A549 (cell line): ENCODE results near the gene MARCHF11. TPM values are rescaled to one million over a fixed set of nuclear protein-coding genes. Genes with fewer than 3 reads are reported as not detected.

Source experiments
- ATAC-seq, 2 experiments: fragments of 200-7000 bp in 1 of 2; fragments of >200 bp in 1 of 2; cut with Nextera tagmentation in 1 of 2; cut with Tn5 transposase in 1 of 2; 3 replicates each; pipeline versions ENCODE4 v1.8.0 to v1.9.1; 2018 to 2020; ENCODE audit warnings: mild to moderate bottlenecking in 1 of 2, moderate library complexity in 1 of 2
- CTCF ChIA-PET: fragments of 300-600 bp; sonication (Branson Sonifier 250); formaldehyde crosslinking; extraction: SDS; loops from one replicate; lab custom pipeline; 2021; ENCODE audit warnings: antibody characterized with exemption, inconsistent platforms; lab: Yijun Ruan, JAX
- POLR2A ChIA-PET: fragments of 350-600 bp; formaldehyde crosslinking; extraction: SDS; loops from one replicate; lab custom pipeline; 2021; ENCODE audit warnings: antibody characterized with exemption, inconsistent platforms; lab: Yijun Ruan, JAX
- DNase-seq, 2 experiments: peaks; one replicate each; pipeline versions ENCODE4 v3.0.0 to v3.0.0-alpha.2; 2011 to 2016; ENCODE audit warnings: low read depth in 1 of 2, low spot score in 1 of 2
- FAIRE-seq: peaks from 2 replicates; lab custom pipeline; 2011; peaks lifted over from hg19 to GRCh38; lab: Jason Lieb, UNC
- H3K27ac ChIP-seq, 2 experiments: fragments of >200 bp; sonication (Bioruptor Twin); formaldehyde crosslinking; 3 replicates each; pipeline ENCODE4 v1.5.1; 2016 to 2017
- H3K4me1 ChIP-seq: fragments of >200 bp; sonication (Bioruptor Twin); formaldehyde crosslinking; 3 replicates; pipeline ENCODE4 v1.6.1; 2016
- H3K4me2 ChIP-seq: fragments of >200 bp; sonication (Bioruptor Twin); formaldehyde crosslinking; 3 replicates; pipeline ENCODE4 v1.6.1; 2016
- H3K4me3 ChIP-seq: fragments of >200 bp; sonication (Bioruptor Twin); formaldehyde crosslinking; 3 replicates; pipeline ENCODE4 v1.5.1; 2016
- H3K9me3 ChIP-seq: fragments of >200 bp; sonication (Bioruptor Twin); formaldehyde crosslinking; 3 replicates; pipeline ENCODE4 v1.6.1; 2016
- BHLHE40 ChIP-seq: IDR thresholded peaks from 2 replicates; pipeline ENCODE4 v1.6.1; 2012; ENCODE audit warnings: low read depth, low read length, inconsistent platforms
- ESRRA ChIP-seq: fragments of 150-350 bp; IDR thresholded peaks from 2 replicates; pipeline ENCODE4 v1.6.1; 2014; ENCODE audit warnings: mild to moderate bottlenecking, low read length, borderline replicate concordance
- FOXS1 ChIP-seq: fragments of 250-450 bp; sonication (Bioruptor Pico); IDR thresholded peaks from 2 replicates; pipeline ENCODE4 v1.5.0; 2020; ENCODE audit warnings: mild to moderate bottlenecking, moderate library complexity
- HDAC2 ChIP-seq: fragments of 200-600 bp; sonication (generic); IDR thresholded peaks from 2 replicates; pipeline ENCODE4 v1.6.1; 2016
- HEYL ChIP-seq: fragments of 250-450 bp; sonication (Bioruptor Pico); IDR thresholded peaks from 2 replicates; pipeline ENCODE4 v1.8.0; 2021; ENCODE audit warnings: mild to moderate bottlenecking, moderate library complexity
- HOXB5 ChIP-seq: fragments of 250-450 bp; sonication (Bioruptor Pico); IDR thresholded peaks from 2 replicates; pipeline ENCODE4 v1.5.0; 2020; ENCODE audit warnings: mild to moderate bottlenecking, moderate library complexity
- JUN ChIP-seq, 2 experiments: fragments of >200 bp; sonication (Bioruptor Twin); formaldehyde crosslinking; IDR thresholded peaks; 2 replicates in 1 of 2; 3 replicates in 1 of 2; pipeline ENCODE4 v1.6.1; 2016 to 2017
- KDM5A ChIP-seq: fragments of 200-600 bp; sonication (generic); IDR thresholded peaks from 2 replicates; pipeline ENCODE4 v1.6.1; 2016; ENCODE audit warnings: antibody characterized with exemption, mild to moderate bottlenecking
- MAZ ChIP-seq: fragments of 150-350 bp; IDR thresholded peaks from 2 replicates; pipeline ENCODE4 v1.6.1; 2014; ENCODE audit warnings: antibody characterized with exemption, low read depth, low read length, borderline replicate concordance
- MYC ChIP-seq: IDR thresholded peaks from 2 replicates; pipeline ENCODE4 v1.6.1; 2012; ENCODE audit warnings: mild to moderate bottlenecking, inconsistent platforms, low read length, improper control_type of control experiment, borderline replicate concordance
- NFE2L2 ChIP-seq: fragments of 150-350 bp; conservative IDR thresholded peaks from 2 replicates; pipeline ENCODE4 v1.6.1; 2014; ENCODE audit warnings: low read length
- NPAS2 ChIP-seq: fragments of 250-450 bp; sonication (Bioruptor Pico); IDR thresholded peaks from 2 replicates; pipeline ENCODE4 v1.8.0; 2022; ENCODE audit warnings: mild to moderate bottlenecking, moderate library complexity, borderline replicate concordance
- NR3C1 ChIP-seq: fragments of >200 bp; sonication (Bioruptor Twin); formaldehyde crosslinking; IDR thresholded peaks from 3 replicates; pipeline ENCODE4 v1.6.1; 2017
- POLR2AphosphoS2 ChIP-seq: conservative IDR thresholded peaks from 2 replicates; pipeline ENCODE4 v1.6.1; 2012; ENCODE audit warnings: low read length, improper control_type of control experiment, inconsistent platforms
- RAD21 ChIP-seq, 2 experiments: fragments of >200 bp in 1 of 2; sonication (Bioruptor Twin) in 1 of 2; formaldehyde crosslinking in 1 of 2; IDR thresholded peaks in 1 of 2; conservative IDR thresholded peaks in 1 of 2; 2 replicates in 1 of 2; 3 replicates in 1 of 2; pipeline ENCODE4 v1.6.1; 2012 to 2018; ENCODE audit warnings: inconsistent platforms in 1 of 2
- RCOR1 ChIP-seq: fragments of 150-350 bp; IDR thresholded peaks from 2 replicates; pipeline ENCODE4 v1.6.1; 2014; ENCODE audit warnings: antibody characterized with exemption, low read length, low read depth
- RNF2 ChIP-seq: fragments of 200-600 bp; sonication (generic); IDR thresholded peaks from 2 replicates; pipeline ENCODE4 v1.6.1; 2016; ENCODE audit warnings: low read depth, mild to moderate bottlenecking, antibody characterized with exemption, moderate library complexity, borderline replicate concordance
- SMC3 ChIP-seq: fragments of >200 bp; sonication (Bioruptor Twin); formaldehyde crosslinking; IDR thresholded peaks from 3 replicates; pipeline ENCODE4 v1.6.1; 2018; ENCODE audit warnings: inconsistent platforms
- TFCP2L1 ChIP-seq: fragments of 250-450 bp; sonication (Bioruptor Pico); IDR thresholded peaks from 2 replicates; pipeline ENCODE4 v1.5.0; 2021; ENCODE audit warnings: mild to moderate bottlenecking
- ZFP36 ChIP-seq: fragments of 450-650 bp; IDR thresholded peaks from 2 replicates; pipeline ENCODE4 v1.6.1; 2014; ENCODE audit warnings: borderline replicate concordance; ENCODE audit not compliant: partially characterized antibody
- ZNF302 ChIP-seq: fragments of 250-450 bp; sonication (Bioruptor Pico); IDR thresholded peaks from 2 replicates; pipeline ENCODE4 v1.9.0; 2021; ENCODE audit warnings: inconsistent platforms, mild to moderate bottlenecking, moderate library complexity
- WGBS: methylation state at CpG from one replicate; pipeline ENCODE4 v1.1.6; 2017; ENCODE audit errors: missing lambda C conversion rate; 5-methylcytosine and 5-hydroxymethylcytosine counted together
- polyA plus RNA-seq, 4 experiments: library from polyadenylated mRNA; depleted of rRNA in 3 of 4; stranded (reverse); fragments of >200 nt; fragmentation: RNase III in 1 of 4; extraction: RNeasy Plus Mini Kit Qiagen cat#74134 plus additional on column Dnase treatment in 1 of 4; gene quantifications; 2 replicates in 3 of 4; 3 replicates in 1 of 4; pipeline ENCODE4 v1.2.3, GENCODE V29; 2011 to 2017
- TF ChIP-seq, protein P1 (sequence below): fragments of 200-600 bp; sonication (generic); IDR thresholded peaks from 2 replicates; pipeline ENCODE4 v1.6.1; 2016; ENCODE audit warnings: antibody characterized with exemption, mild to moderate bottlenecking, moderate library complexity
- TF ChIP-seq, protein P2 (sequence below): fragments of 450-650 bp; IDR thresholded peaks from 2 replicates; pipeline ENCODE4 v1.6.1; 2014; ENCODE audit warnings: antibody characterized with exemption
- TF ChIP-seq, protein P3 (sequence below): fragments of 250-450 bp; sonication (Bioruptor Pico); IDR thresholded peaks from 2 replicates; pipeline ENCODE4 v1.5.0; 2021; ENCODE audit warnings: mild to moderate bottlenecking, moderate library complexity, borderline replicate concordance
- TF ChIP-seq, protein P4 (sequence below): fragments of >200 bp; sonication (Bioruptor Twin); formaldehyde crosslinking; IDR thresholded peaks from 3 replicates; pipeline ENCODE4 v1.6.1; 2016

Gene MARCHF11
- polyA plus RNA-seq, 2 of the 4 experiments (the other 2 are of a cell fraction): not detected

DNA sequence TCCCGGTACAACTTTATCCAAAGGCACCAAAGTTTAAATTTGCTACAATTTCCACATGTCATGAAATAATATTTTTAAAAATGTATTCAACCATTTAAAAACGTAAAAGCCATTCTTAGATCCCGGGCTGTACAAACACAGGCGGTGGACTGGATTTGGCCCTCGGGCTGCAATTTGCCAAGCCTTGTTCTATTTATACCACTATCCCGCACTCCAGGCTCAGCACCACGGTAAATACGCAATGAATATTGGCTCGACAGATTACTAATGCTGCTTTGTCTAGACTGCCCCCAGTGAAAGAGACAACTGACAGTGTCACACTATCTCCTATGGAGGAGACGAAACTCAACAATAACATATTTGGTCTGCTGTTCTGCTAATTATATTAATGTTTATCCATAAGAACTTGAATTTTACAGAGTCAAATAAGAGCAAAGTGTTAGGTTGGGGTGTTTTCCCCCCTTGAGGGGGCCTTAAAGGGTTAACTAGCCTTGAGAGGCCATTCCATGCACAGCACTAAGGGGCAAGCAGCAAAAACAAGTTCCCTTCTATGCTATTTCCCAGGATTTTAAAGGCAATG lies 98.1 kb downstream of the MARCHF11 start (continued):
- TF ChIP-seq, protein P1, sequence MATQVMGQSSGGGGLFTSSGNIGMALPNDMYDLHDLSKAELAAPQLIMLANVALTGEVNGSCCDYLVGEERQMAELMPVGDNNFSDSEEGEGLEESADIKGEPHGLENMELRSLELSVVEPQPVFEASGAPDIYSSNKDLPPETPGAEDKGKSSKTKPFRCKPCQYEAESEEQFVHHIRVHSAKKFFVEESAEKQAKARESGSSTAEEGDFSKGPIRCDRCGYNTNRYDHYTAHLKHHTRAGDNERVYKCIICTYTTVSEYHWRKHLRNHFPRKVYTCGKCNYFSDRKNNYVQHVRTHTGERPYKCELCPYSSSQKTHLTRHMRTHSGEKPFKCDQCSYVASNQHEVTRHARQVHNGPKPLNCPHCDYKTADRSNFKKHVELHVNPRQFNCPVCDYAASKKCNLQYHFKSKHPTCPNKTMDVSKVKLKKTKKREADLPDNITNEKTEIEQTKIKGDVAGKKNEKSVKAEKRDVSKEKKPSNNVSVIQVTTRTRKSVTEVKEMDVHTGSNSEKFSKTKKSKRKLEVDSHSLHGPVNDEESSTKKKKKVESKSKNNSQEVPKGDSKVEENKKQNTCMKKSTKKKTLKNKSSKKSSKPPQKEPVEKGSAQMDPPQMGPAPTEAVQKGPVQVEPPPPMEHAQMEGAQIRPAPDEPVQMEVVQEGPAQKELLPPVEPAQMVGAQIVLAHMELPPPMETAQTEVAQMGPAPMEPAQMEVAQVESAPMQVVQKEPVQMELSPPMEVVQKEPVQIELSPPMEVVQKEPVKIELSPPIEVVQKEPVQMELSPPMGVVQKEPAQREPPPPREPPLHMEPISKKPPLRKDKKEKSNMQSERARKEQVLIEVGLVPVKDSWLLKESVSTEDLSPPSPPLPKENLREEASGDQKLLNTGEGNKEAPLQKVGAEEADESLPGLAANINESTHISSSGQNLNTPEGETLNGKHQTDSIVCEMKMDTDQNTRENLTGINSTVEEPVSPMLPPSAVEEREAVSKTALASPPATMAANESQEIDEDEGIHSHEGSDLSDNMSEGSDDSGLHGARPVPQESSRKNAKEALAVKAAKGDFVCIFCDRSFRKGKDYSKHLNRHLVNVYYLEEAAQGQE: no peak
- no peak for TF ChIP-seq NFE2L2
- TF ChIP-seq, protein P2, sequence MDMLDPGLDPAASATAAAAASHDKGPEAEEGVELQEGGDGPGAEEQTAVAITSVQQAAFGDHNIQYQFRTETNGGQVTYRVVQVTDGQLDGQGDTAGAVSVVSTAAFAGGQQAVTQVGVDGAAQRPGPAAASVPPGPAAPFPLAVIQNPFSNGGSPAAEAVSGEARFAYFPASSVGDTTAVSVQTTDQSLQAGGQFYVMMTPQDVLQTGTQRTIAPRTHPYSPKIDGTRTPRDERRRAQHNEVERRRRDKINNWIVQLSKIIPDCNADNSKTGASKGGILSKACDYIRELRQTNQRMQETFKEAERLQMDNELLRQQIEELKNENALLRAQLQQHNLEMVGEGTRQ: no peak

DNA sequence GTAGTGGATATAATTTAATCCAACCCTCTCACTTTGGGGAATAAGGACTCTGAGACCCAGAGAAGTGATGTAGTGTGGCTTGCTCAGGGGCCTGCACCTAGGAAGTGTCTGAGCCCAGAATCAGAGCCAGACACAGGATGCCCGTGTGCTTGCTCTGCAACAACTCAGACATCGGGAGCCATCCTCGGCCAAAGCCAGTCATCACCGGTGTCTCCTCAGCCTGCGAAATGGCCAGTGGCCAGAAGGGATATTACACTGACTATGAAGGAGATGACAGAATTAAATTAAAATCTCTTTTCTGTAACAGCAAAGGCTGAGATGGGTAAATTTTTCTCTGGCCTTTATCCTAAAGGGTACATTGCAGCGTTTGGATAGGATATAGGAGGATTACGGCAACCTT lies 102.9 kb downstream of the MARCHF11 start:
- Histone ChIP-seq H3K9me3 (no peaks in the 10 kb centered on the region), H3K4me1 (no peaks in the 10 kb centered on the region), H3K27ac (no peak overlapping the region), H3K4me3 (no peak overlapping the region), H3K4me2 (no peak overlapping the region)
- DNase-seq (no peak), FAIRE-seq (no peak), ATAC-seq (no peak)
- CTCF ChIA-PET: no interaction called here
- 53% methylated on average over 7 of the region's 7 CpGs for WGBS
- TF ChIP-seq ZNF302 (CRISPR knock-in tag) (no peak), ESRRA (no peak), RNF2 (no peak), HOXB5 (no peak), HEYL (CRISPR knock-in tag) (no peak), RAD21 (conservative IDR thresholded peaks at IDR 0.05 in 1 of 2, IDR thresholded peaks at IDR 0.05 in 1 of 2) (no peak), BHLHE40 (no peak), ZFP36 (no peak), MYC (no peak), MAZ (no peak)
- TF ChIP-seq, protein P3, sequence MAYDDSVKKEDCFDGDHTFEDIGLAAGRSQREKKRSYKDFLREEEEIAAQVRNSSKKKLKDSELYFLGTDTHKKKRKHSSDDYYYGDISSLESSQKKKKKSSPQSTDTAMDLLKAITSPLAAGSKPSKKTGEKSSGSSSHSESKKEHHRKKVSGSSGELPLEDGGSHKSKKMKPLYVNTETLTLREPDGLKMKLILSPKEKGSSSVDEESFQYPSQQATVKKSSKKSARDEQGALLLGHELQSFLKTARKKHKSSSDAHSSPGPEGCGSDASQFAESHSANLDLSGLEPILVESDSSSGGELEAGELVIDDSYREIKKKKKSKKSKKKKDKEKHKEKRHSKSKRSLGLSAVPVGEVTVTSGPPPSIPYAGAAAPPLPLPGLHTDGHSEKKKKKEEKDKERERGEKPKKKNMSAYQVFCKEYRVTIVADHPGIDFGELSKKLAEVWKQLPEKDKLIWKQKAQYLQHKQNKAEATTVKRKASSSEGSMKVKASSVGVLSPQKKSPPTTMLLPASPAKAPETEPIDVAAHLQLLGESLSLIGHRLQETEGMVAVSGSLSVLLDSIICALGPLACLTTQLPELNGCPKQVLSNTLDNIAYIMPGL (CRISPR knock-in tag): no peak
- POLR2A ChIA-PET: no interaction called here

DNA sequence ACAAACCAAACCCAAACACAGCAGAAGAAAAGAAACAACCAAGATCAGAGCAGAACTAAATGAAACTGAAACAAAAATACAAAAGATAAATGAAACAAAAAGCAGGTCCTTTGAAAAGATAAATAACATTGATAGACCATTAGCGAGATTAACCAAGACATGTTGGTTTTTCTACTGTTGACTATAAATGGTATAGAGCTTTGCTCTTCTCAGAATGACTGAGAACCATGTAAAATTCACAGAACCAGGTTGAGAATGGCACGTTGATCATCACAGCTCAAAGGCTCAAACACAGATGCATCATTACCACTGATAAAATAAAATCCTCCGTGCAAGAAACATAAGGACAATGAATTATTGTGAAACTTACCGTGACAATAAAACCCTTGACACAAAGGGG lies 105.2 kb downstream of the MARCHF11 start:
- ATAC-seq: no peak
- H3K4me3 ChIP-seq: no peak overlapping the region
- no peak for DNase-seq
- POLR2A ChIA-PET: no interaction called here
- no peak for FAIRE-seq
- H3K4me2 ChIP-seq: no peak overlapping the region
- 7% methylated on average over 4 of the region's 4 CpGs for WGBS
- TF ChIP-seq KDM5A: no peak
- TF ChIP-seq, protein P4, sequence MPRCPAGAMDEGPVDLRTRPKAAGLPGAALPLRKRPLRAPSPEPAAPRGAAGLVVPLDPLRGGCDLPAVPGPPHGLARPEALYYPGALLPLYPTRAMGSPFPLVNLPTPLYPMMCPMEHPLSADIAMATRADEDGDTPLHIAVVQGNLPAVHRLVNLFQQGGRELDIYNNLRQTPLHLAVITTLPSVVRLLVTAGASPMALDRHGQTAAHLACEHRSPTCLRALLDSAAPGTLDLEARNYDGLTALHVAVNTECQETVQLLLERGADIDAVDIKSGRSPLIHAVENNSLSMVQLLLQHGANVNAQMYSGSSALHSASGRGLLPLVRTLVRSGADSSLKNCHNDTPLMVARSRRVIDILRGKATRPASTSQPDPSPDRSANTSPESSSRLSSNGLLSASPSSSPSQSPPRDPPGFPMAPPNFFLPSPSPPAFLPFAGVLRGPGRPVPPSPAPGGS: no peak
- no peak for TF ChIP-seq SMC3
- no peak for TF ChIP-seq NR3C1
- no peak for TF ChIP-seq ESRRA
- TF ChIP-seq MAZ: no peak
- TF ChIP-seq FOXS1 (CRISPR knock-in tag): no peak
- no peak for TF ChIP-seq POLR2AphosphoS2
- TF ChIP-seq NPAS2: no peak
- no peak for TF ChIP-seq JUN (IDR thresholded peaks at IDR 0.05)
- no peak for TF ChIP-seq RCOR1
- no peak for TF ChIP-seq HDAC2
- TF ChIP-seq TFCP2L1 (CRISPR knock-in tag): no peak
- TF ChIP-seq RAD21 (conservative IDR thresholded peaks at IDR 0.05 in 1 of 2, IDR thresholded peaks at IDR 0.05 in 1 of 2): no peak
- no peaks in the 10 kb centered on the region for H3K9me3 ChIP-seq
- CTCF ChIA-PET: no interaction called here
- no peak overlapping the region for H3K27ac ChIP-seq
- H3K4me1 ChIP-seq: no peaks in the 10 kb centered on the region
